ENCODE results near the gene RTN4. TPM values are rescaled to one million over a fixed set of nuclear protein-coding genes. Genes with fewer than 3 reads are reported as not detected.

Gene RTN4
- total and polyA plus RNA-seq, 2 experiments from 2014 or later: 284 to 455 TPM

DNA sequence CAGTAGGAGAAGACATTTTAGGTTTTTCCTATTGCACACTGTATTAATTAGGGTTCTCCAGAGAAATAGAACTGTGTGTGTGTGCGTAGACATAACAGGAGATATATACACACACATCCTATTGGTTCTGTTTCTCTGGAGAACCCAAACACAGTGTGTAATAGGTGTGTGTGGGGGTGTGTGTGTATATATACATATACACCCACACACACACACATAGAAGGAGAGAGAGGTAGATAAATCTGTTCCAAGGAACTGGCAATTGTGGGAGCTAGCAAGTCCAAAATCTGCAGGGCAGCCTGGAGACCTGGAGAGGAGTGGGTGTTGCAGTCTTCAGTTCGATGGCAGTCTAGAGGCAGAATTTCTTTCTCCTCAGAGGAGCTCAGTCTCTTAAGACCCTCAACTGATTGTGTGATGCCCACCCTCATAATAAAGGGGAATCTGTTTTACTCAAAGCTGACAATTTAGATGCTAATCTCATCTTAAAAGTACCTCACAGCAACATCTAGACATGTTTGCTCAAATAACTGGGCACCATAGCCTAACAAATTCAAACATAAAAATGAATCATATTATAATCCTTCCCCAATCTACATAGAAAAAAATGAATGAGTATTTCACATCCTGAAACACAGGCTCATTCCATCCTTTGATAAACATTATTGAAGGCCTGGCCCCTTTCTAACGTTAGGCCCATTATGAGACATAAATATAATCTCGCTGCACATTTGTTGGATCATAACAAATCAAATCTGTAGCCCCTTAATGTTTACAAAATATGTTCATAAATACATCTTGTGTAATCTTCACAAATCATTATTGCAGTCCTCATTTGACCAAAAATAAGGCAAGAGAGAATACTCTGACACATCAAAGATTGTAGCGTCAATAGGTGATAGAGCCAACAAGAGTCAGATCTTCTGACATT, 35.1 kb upstream of the RTN4 start:
- H3K9me2 ChIP-seq (replicated peaks; ENCODE audit: insufficient read depth): no peaks in the 10 kb centered on the region
- DNase-seq (ENCODE audit: low spot score): no peak
- no peak overlapping the region for H3K4me2 ChIP-seq
- H3K4me3 ChIP-seq: no peak overlapping the region
- no peaks in the 10 kb centered on the region for H3K4me1 ChIP-seq (ENCODE audit: insufficient read depth)
- 88% methylated on average over 5 of the region's 5 CpGs for WGBS (ENCODE audit: low lambda C conversion rate, missing lambda C conversion rate)
- no peaks in the 10 kb centered on the region for H3K79me2 ChIP-seq
- H3K27ac ChIP-seq: no peak overlapping the region
- H4K20me1 ChIP-seq (ENCODE audit: insufficient read depth, poor library complexity, severe bottlenecking): no peaks in the 10 kb centered on the region
- no peaks in the 10 kb centered on the region for H3K9me3 ChIP-seq (ENCODE audit: low read depth)
- H3K36me3 ChIP-seq (replicated peaks; ENCODE audit: insufficient read depth, low read depth): no peaks in the 10 kb centered on the region
- H2AFZ ChIP-seq: no peak overlapping the region
- no peaks in the 10 kb centered on the region for H3K27me3 ChIP-seq
- TF ChIP-seq EZH2 (IDR thresholded peaks at IDR 0.05; ENCODE audit: borderline replicate concordance): no peak
- TF ChIP-seq, protein P1, sequence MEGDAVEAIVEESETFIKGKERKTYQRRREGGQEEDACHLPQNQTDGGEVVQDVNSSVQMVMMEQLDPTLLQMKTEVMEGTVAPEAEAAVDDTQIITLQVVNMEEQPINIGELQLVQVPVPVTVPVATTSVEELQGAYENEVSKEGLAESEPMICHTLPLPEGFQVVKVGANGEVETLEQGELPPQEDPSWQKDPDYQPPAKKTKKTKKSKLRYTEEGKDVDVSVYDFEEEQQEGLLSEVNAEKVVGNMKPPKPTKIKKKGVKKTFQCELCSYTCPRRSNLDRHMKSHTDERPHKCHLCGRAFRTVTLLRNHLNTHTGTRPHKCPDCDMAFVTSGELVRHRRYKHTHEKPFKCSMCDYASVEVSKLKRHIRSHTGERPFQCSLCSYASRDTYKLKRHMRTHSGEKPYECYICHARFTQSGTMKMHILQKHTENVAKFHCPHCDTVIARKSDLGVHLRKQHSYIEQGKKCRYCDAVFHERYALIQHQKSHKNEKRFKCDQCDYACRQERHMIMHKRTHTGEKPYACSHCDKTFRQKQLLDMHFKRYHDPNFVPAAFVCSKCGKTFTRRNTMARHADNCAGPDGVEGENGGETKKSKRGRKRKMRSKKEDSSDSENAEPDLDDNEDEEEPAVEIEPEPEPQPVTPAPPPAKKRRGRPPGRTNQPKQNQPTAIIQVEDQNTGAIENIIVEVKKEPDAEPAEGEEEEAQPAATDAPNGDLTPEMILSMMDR (IDR thresholded peaks at IDR 0.05; ENCODE audit: poor library complexity): no peak
- TF ChIP-seq EZH2phosphoT487 (IDR thresholded peaks at IDR 0.05; ENCODE audit: low read depth, severe bottlenecking, unreplicated experiment): no peak

DNA sequence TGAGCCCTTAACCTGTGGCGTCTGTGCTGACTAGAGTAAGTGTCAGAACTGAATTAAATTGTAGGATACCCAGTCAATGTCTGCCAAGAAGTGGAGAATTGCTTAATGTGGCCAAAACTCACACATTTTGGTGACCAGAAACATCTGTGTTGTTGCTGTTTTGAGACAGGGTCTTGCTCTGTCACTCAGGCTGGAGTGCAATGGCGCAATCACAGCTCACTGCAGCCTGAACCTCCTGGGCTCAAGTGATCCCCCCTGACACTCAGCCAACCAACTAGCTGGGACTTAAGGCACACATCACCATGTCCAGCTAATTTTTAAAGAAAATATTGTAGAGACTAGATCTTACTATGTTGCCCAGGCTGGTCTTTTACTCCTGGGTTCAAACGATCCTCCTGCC, 34.4 kb upstream of the RTN4 start:
- H3K9me2 ChIP-seq (replicated peaks; ENCODE audit: insufficient read depth): no peaks in the 10 kb centered on the region
- H3K4me1 ChIP-seq (ENCODE audit: insufficient read depth): no peaks in the 10 kb centered on the region
- H3K79me2 ChIP-seq: no peaks in the 10 kb centered on the region
- H4K20me1 ChIP-seq (ENCODE audit: insufficient read depth, poor library complexity, severe bottlenecking): no peaks in the 10 kb centered on the region
- no peaks in the 10 kb centered on the region for H3K27me3 ChIP-seq
- no peaks in the 10 kb centered on the region for H3K36me3 ChIP-seq (replicated peaks; ENCODE audit: insufficient read depth, low read depth)
- H3K9me3 ChIP-seq (ENCODE audit: low read depth): no peaks in the 10 kb centered on the region
- no peak overlapping the region for H3K4me3 ChIP-seq
- no peak overlapping the region for H3K4me2 ChIP-seq
- WGBS (ENCODE audit: low lambda C conversion rate, missing lambda C conversion rate): 98% methylated on average over 3 of the region's 3 CpGs
- no peak for DNase-seq (ENCODE audit: low spot score)
- H2AFZ ChIP-seq: no peak overlapping the region
- no peak overlapping the region for H3K27ac ChIP-seq
- no peak for TF ChIP-seq EZH2phosphoT487 (IDR thresholded peaks at IDR 0.05; ENCODE audit: low read depth, severe bottlenecking, unreplicated experiment)
- TF ChIP-seq EZH2 (IDR thresholded peaks at IDR 0.05; ENCODE audit: borderline replicate concordance): no peak
- TF ChIP-seq, protein P1 (IDR thresholded peaks at IDR 0.05; ENCODE audit: poor library complexity): no peak

DNA sequence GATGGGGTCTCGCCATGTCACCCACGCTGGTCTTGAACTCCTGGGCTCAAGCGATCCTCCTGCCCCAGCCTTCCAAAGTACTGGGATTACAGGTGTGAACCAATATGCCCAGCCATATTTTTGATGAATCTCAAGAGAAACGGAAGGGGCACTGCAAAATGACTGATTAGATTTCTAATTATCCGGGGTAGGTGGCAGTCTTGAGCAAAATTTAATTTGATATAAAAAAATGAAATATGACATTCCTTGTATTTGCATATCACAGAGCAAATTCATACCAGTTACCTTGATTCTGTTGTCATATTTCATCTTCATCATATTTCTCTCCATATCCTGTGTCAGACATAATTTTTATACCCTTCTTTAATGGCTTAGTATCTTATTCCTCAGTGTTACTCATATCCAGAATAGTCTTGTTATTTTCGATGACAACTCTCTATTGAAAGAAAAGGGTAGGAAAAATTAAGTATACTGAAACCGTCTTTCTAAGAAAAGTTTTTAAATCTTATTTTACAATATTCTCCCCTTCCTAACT, 30.0 kb upstream of the RTN4 start:
- Histone ChIP-seq H2AFZ (no peak overlapping the region), H4K20me1 (ENCODE audit: insufficient read depth, poor library complexity, severe bottlenecking) (no peaks in the 10 kb centered on the region), H3K27me3 (no peaks in the 10 kb centered on the region), H3K27ac (no peak overlapping the region), H3K36me3 (replicated peaks; ENCODE audit: insufficient read depth, low read depth) (no peaks in the 10 kb centered on the region), H3K79me2 (no peaks in the 10 kb centered on the region), H3K9me3 (ENCODE audit: low read depth) (no peaks in the 10 kb centered on the region), H3K4me2 (no peak overlapping the region), H3K4me3 (no peak overlapping the region), H3K4me1 (ENCODE audit: insufficient read depth) (no peaks in the 10 kb centered on the region), H3K9me2 (replicated peaks; ENCODE audit: insufficient read depth) (no peaks in the 10 kb centered on the region)
- WGBS (ENCODE audit: low lambda C conversion rate, missing lambda C conversion rate): 97% methylated on average over 7 of the region's 7 CpGs
- DNase-seq (ENCODE audit: low spot score): no peak
- TF ChIP-seq EZH2phosphoT487 (IDR thresholded peaks at IDR 0.05; ENCODE audit: low read depth, severe bottlenecking, unreplicated experiment) (no peak), EZH2 (IDR thresholded peaks at IDR 0.05; ENCODE audit: borderline replicate concordance) (no peak)
- TF ChIP-seq, protein P1 (IDR thresholded peaks at IDR 0.05; ENCODE audit: poor library complexity): no peak
